GM10847 (cell line): ENCODE data around the gene PSMB7.

Source experiments
- POLR2A ChIP-seq: IDR thresholded peaks from 2 replicates; pipeline ENCODE4 v1.6.1; 2011; ENCODE audit not compliant: insufficient read length; ENCODE audit errors: extremely low read depth

The PSMB7 gene

GRCh38 chr9:124343533-124344290, 71.5 kb downstream of the PSMB7 start:
- TF ChIP-seq POLR2A = no peak

DNA sequence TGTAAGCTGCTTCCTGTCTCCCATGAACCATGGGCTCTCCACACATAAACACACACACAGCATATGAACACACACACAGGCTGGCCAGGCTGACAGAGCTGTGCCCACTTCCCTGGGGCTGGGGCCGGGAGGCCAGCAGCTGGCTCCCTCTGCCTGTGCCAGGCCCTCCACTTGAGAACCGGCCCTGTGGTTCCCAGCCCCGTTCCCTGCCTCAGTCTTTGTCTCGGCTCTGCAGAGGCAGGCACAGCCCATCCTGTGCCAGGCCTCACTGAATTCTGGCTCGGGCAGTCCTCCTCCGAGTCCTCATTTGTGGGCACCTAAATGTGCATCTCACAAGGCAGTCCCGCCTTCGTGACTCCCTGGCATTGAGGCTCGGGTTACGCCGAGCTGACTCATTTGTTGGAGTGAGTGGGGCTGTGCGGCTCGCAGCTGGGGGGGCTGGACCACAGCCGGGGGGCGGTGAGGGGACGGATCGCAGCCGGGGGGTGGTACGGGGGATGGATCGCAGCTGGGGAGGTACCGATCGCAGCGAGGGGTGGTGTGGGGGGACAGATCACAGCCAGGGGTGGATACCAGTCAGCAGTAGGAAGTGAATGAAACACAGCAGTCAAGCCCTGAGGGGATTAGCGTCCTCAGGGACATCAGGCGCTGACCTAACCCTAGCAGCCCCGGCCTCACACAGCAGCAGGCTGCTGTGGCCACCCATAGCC, 72.3 kb downstream of the PSMB7 start:
- no peak for TF ChIP-seq POLR2A

GRCh38 chr9:124342402-124342775, 72.9 kb downstream of the PSMB7 start:
- TF ChIP-seq POLR2A = no peak

DNA sequence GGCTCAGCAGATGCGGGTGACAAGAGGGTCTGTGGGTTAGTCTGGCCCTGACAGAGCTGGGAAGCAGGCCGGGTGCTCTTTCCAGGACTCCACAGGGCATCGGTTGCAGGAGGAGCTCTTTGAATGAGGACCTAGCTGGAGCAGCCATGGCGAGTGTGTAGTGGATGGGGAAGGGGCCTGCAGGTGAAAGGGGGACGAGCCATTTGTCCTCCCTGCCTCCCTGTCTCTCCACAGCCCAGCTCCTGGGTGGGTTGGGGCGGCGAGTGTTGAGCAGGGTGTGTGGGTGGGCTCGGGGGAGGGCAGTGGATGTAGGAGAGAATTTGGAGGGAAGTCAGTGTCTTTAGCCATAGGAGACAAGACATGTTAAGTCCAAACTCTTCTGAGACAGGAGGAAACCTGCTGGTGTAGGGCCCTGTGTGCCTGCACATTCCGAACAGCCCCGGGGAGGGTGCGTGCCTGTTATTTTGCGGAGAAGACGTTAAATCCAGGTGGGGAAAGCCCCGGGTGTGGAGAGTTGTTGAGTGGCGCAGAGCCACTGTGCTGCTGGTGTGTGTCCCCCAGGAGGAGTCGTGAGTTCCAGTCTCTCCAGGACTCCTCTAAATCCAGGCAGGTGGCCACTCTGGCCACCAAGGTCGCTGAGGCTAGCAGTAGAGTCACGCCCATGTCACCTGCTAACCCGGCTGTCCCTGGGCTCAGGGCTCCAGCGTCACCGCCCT, 73.6 kb downstream of the PSMB7 start:
- no peak for TF ChIP-seq POLR2A

- no peak for TF ChIP-seq POLR2A
Measured at GRCh38 chr9:124340219-124341069, 74.8 kb downstream of the PSMB7 start.

DNA sequence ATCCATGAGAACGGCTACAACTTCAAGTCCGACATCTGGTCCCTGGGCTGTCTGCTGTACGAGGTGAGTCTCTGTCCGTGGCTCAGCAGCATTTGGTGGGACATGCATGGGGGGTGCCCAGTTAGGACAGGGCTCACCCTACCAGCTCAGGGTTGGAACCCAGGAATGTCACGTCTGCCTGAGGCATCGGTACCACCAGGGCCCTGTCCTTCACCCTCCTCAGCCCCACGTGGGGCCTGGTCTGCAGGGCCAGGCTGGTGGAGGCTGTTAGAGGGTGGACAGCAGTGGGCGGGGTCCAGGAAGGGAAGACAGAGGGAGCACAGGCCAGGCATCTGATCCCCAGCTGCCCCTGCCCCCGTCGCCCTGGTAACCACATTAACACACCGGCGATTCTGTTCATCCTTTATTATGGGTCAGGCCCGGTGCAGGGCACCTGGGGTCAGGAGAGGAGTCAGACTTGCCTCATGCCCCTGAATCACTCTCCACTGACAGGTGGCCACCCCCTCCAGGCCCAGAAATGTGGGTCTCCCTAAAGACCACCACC, 75.6 kb downstream of the PSMB7 start:
- no peak for TF ChIP-seq POLR2A

- no peak for TF ChIP-seq POLR2A
Measured at GRCh38 chr9:124337562-124337961, 77.7 kb downstream of the PSMB7 start.

DNA sequence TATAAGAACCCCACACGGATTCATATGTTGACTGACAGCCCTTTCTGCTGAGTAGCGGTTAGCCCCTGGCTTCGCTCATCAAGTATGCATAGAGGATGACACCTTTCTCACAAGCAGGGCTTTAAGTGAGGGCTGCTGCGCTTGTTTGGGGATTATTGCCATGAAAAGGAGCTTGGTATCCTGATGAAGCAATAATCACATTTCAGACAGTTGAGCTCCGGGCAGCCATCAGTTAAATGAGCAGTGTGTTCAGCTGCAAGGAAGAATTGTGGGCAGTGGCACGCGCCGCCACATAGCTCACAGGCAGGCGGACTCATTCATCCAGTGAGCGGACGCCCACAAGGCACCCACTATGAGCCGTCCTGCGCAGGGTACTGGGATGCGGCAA, 79.9 kb downstream of the PSMB7 start:
- TF ChIP-seq POLR2A = no peak

DNA sequence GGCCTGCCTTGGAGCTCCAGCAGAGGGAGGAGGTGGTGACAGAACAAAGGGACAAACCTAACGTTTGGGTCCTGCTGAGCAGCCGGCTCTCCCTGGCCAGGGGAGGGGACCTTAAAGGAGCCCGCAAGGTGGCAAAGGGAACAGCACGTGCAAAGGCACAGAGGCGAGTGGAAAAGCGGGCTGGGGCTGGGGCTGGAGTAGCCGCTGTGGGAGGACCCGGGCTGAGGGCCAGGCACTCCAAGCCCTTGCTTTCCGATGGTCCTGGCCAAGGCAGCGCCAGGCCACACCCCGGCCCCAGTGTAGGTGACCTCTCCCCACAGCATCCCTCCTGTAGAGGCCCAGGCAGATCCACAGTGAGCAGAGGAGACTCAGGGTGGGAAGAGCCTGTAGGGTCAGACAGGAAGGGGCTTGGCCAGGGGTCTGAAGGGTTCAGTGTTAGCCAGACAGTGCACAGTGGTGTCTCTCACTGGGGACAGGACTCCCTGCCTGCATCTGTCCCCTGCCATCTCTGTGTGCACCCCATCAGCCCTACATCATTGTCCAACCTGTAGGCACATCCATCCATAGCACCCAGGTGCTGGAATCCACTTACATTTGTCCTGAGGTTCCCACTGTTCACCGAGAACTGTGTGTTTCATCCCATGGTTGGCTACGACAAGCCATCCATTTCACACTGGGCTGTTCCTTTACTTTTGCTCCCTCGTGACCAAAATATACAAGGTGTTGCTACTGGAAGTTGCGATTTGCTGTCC, 80.5 kb downstream of the PSMB7 start:
- no peak for TF ChIP-seq POLR2A

GRCh38 chr9:124333203-124333579, 82.1 kb downstream of the PSMB7 start:
- no peak for TF ChIP-seq POLR2A

GRCh38 chr9:124332361-124333202, 82.7 kb downstream of the PSMB7 start:
- TF ChIP-seq POLR2A = no peak

- no peak for TF ChIP-seq POLR2A
Measured at GRCh38 chr9:124331580-124331979, 83.7 kb downstream of the PSMB7 start.

- TF ChIP-seq POLR2A = no peak
Measured at GRCh38 chr9:124330011-124330697, 85.1 kb downstream of the PSMB7 start.

GRCh38 chr9:124329206-124329792, 85.9 kb downstream of the PSMB7 start:
- TF ChIP-seq POLR2A = no peak
